HepG2 (cell line): ENCODE data around the gene SMCO4.

Source experiments
- EHMT2 ChIP-seq: fragments of 200-600 bp; sonication (generic); IDR thresholded peaks from 2 replicates; pipeline ENCODE4 v1.7.0; 2017; ENCODE audit warnings: antibody characterized with exemption, low read depth, low read length, borderline replicate concordance
- EZH2 ChIP-seq: conservative IDR thresholded peaks from 2 replicates; pipeline ENCODE4 v1.6.1; 2012; ENCODE audit warnings: mild to moderate bottlenecking, low read depth, low read length, moderate library complexity
- HOXA5 ChIP-seq: sonication (generic); formaldehyde crosslinking; IDR thresholded peaks from 2 replicates; pipeline ENCODE4 v1.4.0; 2020; ENCODE audit warnings: missing genetic modification reagents
- NFE2L2 ChIP-seq: fragments of 150-350 bp; IDR thresholded peaks from 2 replicates; pipeline ENCODE4 v1.6.1; 2014; ENCODE audit warnings: low read length
- ZNF30 ChIP-seq: sonication (generic); formaldehyde crosslinking; IDR thresholded peaks from 2 replicates; pipeline ENCODE4 v1.5.0; 2020; ENCODE audit warnings: mild to moderate bottlenecking, missing genetic modification reagents
- ZNF644 ChIP-seq: IDR thresholded peaks from 2 replicates; pipeline ENCODE4 v1.6.1; 2016; ENCODE audit warnings: low read depth
- ZNF747 ChIP-seq: sonication (generic); formaldehyde crosslinking; IDR thresholded peaks from 2 replicates; pipeline ENCODE4 v1.8.1; 2023; ENCODE audit warnings: missing genetic modification reagents, mild to moderate bottlenecking, borderline replicate concordance
- TF ChIP-seq, protein P1 (sequence below): sonication (generic); formaldehyde crosslinking; IDR thresholded peaks from 2 replicates; pipeline ENCODE4 v1.5.1; 2020; ENCODE audit warnings: mild to moderate bottlenecking, missing genetic modification reagents, moderate library complexity

DNA sequence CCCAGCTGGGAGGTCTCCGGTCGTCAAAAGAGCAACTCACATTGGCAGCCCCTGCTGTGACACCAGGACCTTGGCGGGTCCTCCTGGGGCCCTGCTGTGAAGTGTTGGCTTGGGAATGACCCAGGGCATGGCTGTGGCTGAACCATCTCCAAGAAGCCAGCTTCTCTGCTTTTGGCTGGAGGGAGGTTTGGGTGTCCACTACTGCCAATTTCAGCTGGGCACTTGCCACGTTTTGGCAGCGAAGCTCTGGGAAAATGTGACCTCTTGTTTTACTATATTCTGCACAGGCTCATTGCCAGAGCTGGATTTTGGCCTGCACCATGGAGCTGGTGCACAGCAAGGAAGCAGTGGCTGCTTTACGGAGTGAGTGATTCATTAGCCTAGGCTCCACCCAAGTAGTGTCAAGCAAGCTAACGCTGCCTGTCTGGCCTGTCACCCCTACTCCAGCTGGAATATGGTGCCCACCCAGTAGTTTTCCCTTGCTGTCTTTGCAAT is 24.3 kb upstream of the SMCO4 start:
- TF ChIP-seq NFE2L2 = no peak
- no peak for TF ChIP-seq HOXA5 (CRISPR knock-in tag)
- TF ChIP-seq EZH2 = no peak
- TF ChIP-seq ZNF747 (CRISPR knock-in tag) = no peak
- TF ChIP-seq ZNF30 (CRISPR knock-in tag) = no peak
- TF ChIP-seq, protein P1, sequence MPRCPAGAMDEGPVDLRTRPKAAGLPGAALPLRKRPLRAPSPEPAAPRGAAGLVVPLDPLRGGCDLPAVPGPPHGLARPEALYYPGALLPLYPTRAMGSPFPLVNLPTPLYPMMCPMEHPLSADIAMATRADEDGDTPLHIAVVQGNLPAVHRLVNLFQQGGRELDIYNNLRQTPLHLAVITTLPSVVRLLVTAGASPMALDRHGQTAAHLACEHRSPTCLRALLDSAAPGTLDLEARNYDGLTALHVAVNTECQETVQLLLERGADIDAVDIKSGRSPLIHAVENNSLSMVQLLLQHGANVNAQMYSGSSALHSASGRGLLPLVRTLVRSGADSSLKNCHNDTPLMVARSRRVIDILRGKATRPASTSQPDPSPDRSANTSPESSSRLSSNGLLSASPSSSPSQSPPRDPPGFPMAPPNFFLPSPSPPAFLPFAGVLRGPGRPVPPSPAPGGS (CRISPR knock-in tag) = no peak
- no peak for TF ChIP-seq EHMT2
- no peak for TF ChIP-seq ZNF644 (CRISPR knock-in tag)
